ENCODE data around the gene TMEM245.
A peak's percentile ranks its signal among the peaks of the same experiment; 100 is the strongest.

The TMEM245 gene

GRCh38 chr9:109002141-109002540, 117.6 kb downstream of the TMEM245 start:
- H3K27me3 ChIP-seq (replicated peaks; ENCODE audit: control insufficient read depth, insufficient read depth, low read length), result no peaks in the 10 kb centered on the region
- no peak for TF ChIP-seq CTCF (IDR thresholded peaks at IDR 0.05; ENCODE audit: insufficient read depth, low read length, poor library complexity, severe bottlenecking)
- DNase-seq (ENCODE audit: extremely low read depth, insufficient read length), result no peak
- no peak overlapping the region for H3K4me3 ChIP-seq (replicated peaks; ENCODE audit: low read depth, low read length)
- H3K36me3 ChIP-seq (ENCODE audit: control insufficient read depth, insufficient read depth, low read length), result no peaks in the 10 kb centered on the region

GRCh38 chr9:109001275-109001676, 118.5 kb downstream of the TMEM245 start:
- DNase-seq (ENCODE audit: extremely low read depth, insufficient read length), result no peak
- no peaks in the 10 kb centered on the region for H3K36me3 ChIP-seq (ENCODE audit: control insufficient read depth, insufficient read depth, low read length)
- no peak overlapping the region for H3K4me3 ChIP-seq (replicated peaks; ENCODE audit: low read depth, low read length)
- no peaks in the 10 kb centered on the region for H3K27me3 ChIP-seq (replicated peaks; ENCODE audit: control insufficient read depth, insufficient read depth, low read length)
- TF ChIP-seq CTCF (IDR thresholded peaks at IDR 0.05; ENCODE audit: insufficient read depth, low read length, poor library complexity, severe bottlenecking), result no peak

GRCh38 chr9:108997112-108997511, 122.6 kb downstream of the TMEM245 start:
- H3K4me3 ChIP-seq (replicated peaks; ENCODE audit: low read depth, low read length), result no peak overlapping the region
- no peak for TF ChIP-seq CTCF (IDR thresholded peaks at IDR 0.05; ENCODE audit: insufficient read depth, low read length, poor library complexity, severe bottlenecking)
- no peaks in the 10 kb centered on the region for H3K36me3 ChIP-seq (ENCODE audit: control insufficient read depth, insufficient read depth, low read length)
- H3K27me3 ChIP-seq (replicated peaks; ENCODE audit: control insufficient read depth, insufficient read depth, low read length), result no peaks in the 10 kb centered on the region
- no peak for DNase-seq (ENCODE audit: extremely low read depth, insufficient read length)

- DNase-seq (ENCODE audit: extremely low read depth, insufficient read length), result no peak
- Histone ChIP-seq H3K4me3 (replicated peaks; ENCODE audit: low read depth, low read length) (no peak overlapping the region), H3K27me3 (replicated peaks; ENCODE audit: control insufficient read depth, insufficient read depth, low read length) (no peaks in the 10 kb centered on the region), H3K36me3 (ENCODE audit: control insufficient read depth, insufficient read depth, low read length) (no peaks in the 10 kb centered on the region)
- no peak for TF ChIP-seq CTCF (IDR thresholded peaks at IDR 0.05; ENCODE audit: insufficient read depth, low read length, poor library complexity, severe bottlenecking)
Measured at GRCh38 chr9:108996643-108997042, 123.1 kb downstream of the TMEM245 start.

GRCh38 chr9:108994695-108995094, 125.1 kb downstream of the TMEM245 start:
- H3K36me3 ChIP-seq (ENCODE audit: control insufficient read depth, insufficient read depth, low read length), result no peaks in the 10 kb centered on the region
- no peaks in the 10 kb centered on the region for H3K27me3 ChIP-seq (replicated peaks; ENCODE audit: control insufficient read depth, insufficient read depth, low read length)
- no peak overlapping the region for H3K4me3 ChIP-seq (replicated peaks; ENCODE audit: low read depth, low read length)
- peak; percentile 20 for DNase-seq (ENCODE audit: extremely low read depth, insufficient read length)
- TF ChIP-seq CTCF (IDR thresholded peaks at IDR 0.05; ENCODE audit: insufficient read depth, low read length, poor library complexity, severe bottlenecking), result no peak

GRCh38 chr9:108991479-108991878, 128.3 kb downstream of the TMEM245 start:
- H3K4me3 ChIP-seq (replicated peaks; ENCODE audit: low read depth, low read length), result no peak overlapping the region
- DNase-seq (ENCODE audit: extremely low read depth, insufficient read length), result no peak
- H3K27me3 ChIP-seq (replicated peaks; ENCODE audit: control insufficient read depth, insufficient read depth, low read length), result no peaks in the 10 kb centered on the region
- no peaks in the 10 kb centered on the region for H3K36me3 ChIP-seq (ENCODE audit: control insufficient read depth, insufficient read depth, low read length)
- no peak for TF ChIP-seq CTCF (IDR thresholded peaks at IDR 0.05; ENCODE audit: insufficient read depth, low read length, poor library complexity, severe bottlenecking)
